ENCODE measurements around the gene ATG4C.
A peak's percentile ranks its signal among the peaks of the same experiment; 100 is the strongest.
"Not testable (repeated sequence)": the region's sequence is repeated elsewhere in the genome, so short reads cannot be mapped to it uniquely, and the experiment has no call there.

The ATG4C gene

GRCh38 chr1:62783736-62784508 lies at the start of gene ATG4C:
Gene ATG4C, plus strand, starts transcription at chr1:62784132. Its CDS starts 19,655 bp downstream, at chr1:62803787.
- peak; percentile 94 for DNase-seq

- DNase-seq = no peak
These were observed 48.3 kb upstream of the ATG4C start for GRCh38 chr1:62735491-62736171.

GRCh38 chr1:62740701-62741100 lies 43.2 kb upstream of the ATG4C start:
- not testable (repeated sequence) for DNase-seq

- no peak for DNase-seq
These were observed 39.0 kb upstream of the ATG4C start for GRCh38 chr1:62744611-62745577.

- no peak for DNase-seq
These were observed 37.7 kb upstream of the ATG4C start for GRCh38 chr1:62746086-62746808.

- no peak for DNase-seq
These were observed 37.2 kb upstream of the ATG4C start for GRCh38 chr1:62746809-62747138.

GRCh38 chr1:62753031-62753965 lies 30.6 kb upstream of the ATG4C start:
- no peak for DNase-seq

GRCh38 chr1:62754938-62755337 lies 29.0 kb upstream of the ATG4C start:
- not testable (repeated sequence) for DNase-seq

GRCh38 chr1:62756255-62756884 lies 27.6 kb upstream of the ATG4C start:
- not testable (repeated sequence) for DNase-seq

GRCh38 chr1:62759232-62759875 lies 24.6 kb upstream of the ATG4C start:
- not testable (repeated sequence) for DNase-seq

- not testable (repeated sequence) for DNase-seq
These were observed 23.7 kb upstream of the ATG4C start for GRCh38 chr1:62760021-62760782.

GRCh38 chr1:62761223-62761870 lies 22.6 kb upstream of the ATG4C start:
- not testable (repeated sequence) for DNase-seq

- DNase-seq = not testable (repeated sequence)
These were observed 21.9 kb upstream of the ATG4C start for GRCh38 chr1:62762027-62762426.

GRCh38 chr1:62765981-62766380 lies 18.0 kb upstream of the ATG4C start:
- DNase-seq = no peak

- not testable (repeated sequence) for DNase-seq
These were observed 15.4 kb upstream of the ATG4C start for GRCh38 chr1:62768551-62768950.

- DNase-seq = no peak
These were observed 11.2 kb upstream of the ATG4C start for GRCh38 chr1:62772607-62773295.

- no peak for DNase-seq
These were observed 9.9 kb upstream of the ATG4C start for GRCh38 chr1:62774006-62774405.

- no peak for DNase-seq
These were observed 8.8 kb upstream of the ATG4C start for GRCh38 chr1:62774971-62775595.
